ENCODE measurements around the gene VRK1.

DNA sequence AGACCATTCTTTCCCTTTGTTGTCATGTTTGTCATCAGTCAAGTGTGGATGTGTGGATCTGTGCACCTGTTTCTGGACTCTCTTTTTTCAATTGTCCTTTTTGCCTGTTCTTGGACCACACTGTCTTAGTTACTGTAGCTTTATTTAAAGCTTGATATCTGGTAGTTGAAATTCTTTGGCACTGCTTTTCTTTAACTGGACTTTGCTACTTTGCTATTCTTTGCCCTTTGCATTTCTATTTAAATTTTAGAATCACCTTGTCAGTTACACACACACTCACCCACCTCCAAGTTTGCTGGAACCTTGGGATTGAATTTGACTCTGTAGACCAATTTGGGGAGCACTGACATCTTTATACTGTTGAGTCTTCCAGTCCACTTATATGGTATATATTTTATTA is 61.5 kb downstream of the VRK1 start:
- TF ChIP-seq, protein P1, sequence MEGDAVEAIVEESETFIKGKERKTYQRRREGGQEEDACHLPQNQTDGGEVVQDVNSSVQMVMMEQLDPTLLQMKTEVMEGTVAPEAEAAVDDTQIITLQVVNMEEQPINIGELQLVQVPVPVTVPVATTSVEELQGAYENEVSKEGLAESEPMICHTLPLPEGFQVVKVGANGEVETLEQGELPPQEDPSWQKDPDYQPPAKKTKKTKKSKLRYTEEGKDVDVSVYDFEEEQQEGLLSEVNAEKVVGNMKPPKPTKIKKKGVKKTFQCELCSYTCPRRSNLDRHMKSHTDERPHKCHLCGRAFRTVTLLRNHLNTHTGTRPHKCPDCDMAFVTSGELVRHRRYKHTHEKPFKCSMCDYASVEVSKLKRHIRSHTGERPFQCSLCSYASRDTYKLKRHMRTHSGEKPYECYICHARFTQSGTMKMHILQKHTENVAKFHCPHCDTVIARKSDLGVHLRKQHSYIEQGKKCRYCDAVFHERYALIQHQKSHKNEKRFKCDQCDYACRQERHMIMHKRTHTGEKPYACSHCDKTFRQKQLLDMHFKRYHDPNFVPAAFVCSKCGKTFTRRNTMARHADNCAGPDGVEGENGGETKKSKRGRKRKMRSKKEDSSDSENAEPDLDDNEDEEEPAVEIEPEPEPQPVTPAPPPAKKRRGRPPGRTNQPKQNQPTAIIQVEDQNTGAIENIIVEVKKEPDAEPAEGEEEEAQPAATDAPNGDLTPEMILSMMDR (IDR thresholded peaks at IDR 0.05; ENCODE audit: low read length): no peak
- no peak for TF ChIP-seq EZH2 (optimal IDR thresholded peaks at IDR 0.05; ENCODE audit: low read depth, low read length)
